GM19397 (cell line): Measurements from ENCODE around the gene PRKCH.
"Not testable (repeated sequence)": the region's sequence is repeated elsewhere in the genome, so short reads cannot be mapped to it uniquely, and the experiment has no call there.

Source experiments
- ATAC-seq: cut with Tn5 transposase; IDR thresholded peaks from one replicate; pipeline ENCODE4 v1.9.1; 2021; ENCODE audit warnings: mild to moderate bottlenecking, moderate library complexity; ENCODE audit not compliant: unreplicated experiment

Gene PRKCH

DNA sequence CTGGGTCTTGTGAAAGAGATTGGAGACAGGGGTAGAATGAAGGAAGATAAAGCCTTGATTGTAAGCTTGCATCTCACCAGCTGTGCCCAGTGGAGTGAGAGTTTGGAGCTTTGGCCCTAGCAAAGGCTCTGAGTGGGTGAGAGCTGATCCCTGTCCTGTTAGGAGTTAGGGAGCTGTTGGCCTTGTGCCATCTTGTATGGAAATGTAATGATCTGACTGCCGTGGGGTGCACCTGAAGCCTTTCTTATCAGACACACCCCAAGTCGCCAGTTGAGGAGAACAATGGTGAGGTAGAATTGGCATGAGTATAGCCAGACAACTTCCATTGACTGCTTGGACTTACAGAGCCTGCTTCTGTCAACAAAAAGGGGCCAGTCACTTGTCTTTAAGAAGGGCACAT lies 130.1 kb downstream of the PRKCH start:
- ATAC-seq: no peak

- ATAC-seq: no peak
These were observed 130.6 kb downstream of the PRKCH start for GRCh38 chr14:61451891-61452400.

- ATAC-seq: no peak
These were observed 131.1 kb downstream of the PRKCH start for GRCh38 chr14:61452452-61452851.

DNA sequence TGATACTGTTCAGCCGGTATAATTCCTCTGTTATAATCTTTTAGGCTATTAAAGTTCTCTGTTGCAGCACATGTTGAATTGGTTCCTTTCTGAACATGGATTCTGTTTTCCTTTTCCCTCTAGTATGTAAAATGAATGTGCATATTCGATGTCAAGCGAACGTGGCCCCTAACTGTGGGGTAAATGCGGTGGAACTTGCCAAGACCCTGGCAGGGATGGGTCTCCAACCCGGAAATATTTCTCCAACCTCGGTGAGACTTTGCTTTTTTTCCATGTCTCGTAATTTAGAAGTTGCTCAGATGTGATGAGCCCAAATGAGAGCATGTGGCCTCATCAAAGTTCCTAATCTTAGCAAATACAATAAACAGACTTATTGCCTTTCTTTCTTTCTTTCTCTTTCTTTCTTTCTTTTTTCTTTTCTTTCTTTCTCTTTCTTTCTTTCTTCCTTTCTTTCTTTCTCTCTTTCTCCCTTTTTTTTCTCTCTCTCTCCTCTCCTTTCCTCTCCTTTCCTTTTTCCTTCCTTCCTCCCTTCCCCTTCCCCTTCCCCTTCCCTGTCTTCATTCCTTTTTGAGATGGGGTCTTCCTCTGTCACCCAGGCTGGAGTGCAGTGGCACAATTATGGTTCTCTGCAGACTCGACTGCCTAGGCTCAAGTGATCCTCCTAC lies 131.9 kb downstream of the PRKCH start:
- ATAC-seq: no peak

DNA sequence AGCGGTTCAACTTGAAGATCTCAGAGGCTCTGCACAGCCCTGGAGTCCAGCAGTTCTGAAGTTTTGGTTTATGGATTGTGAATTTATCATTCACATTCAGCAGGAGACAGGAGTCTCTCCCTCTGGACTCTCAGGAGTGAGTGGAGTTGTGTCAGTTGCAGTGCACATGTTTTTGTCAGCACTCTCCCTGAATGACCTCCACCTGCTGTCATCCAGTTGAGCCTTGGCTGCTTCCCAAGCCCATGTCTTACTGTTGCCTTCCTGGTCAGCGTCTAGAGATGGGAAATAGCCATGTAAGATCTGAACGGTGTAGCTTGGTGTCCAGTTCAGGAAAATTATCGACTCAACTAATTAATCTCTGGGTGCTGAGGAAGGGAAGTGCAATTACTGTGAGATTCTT lies 133.2 kb downstream of the PRKCH start:
- ATAC-seq: no peak

DNA sequence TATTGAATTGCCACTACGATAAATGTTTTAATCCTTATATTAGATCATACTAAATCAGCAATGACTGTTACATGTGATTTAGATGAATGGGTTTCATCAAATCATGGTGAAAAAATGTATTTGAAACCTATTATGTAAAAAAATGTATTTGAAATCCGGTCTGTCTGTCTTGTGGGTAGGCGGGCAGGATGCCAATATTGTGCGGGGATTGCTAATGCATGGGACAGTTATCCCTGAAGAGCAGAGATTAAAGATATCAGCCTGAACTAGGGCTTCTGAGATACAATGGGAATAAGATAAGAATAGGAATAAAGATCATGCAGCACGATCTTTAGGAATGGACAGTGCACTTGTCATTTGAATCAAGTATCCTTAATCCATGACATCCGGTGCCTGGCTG lies 134.0 kb downstream of the PRKCH start:
- ATAC-seq: no peak

GRCh38 chr14:61456720-61457119 lies 135.3 kb downstream of the PRKCH start:
- ATAC-seq: peak; percentile 65

GRCh38 chr14:61458766-61459165 lies 137.4 kb downstream of the PRKCH start:
- no peak for ATAC-seq

DNA sequence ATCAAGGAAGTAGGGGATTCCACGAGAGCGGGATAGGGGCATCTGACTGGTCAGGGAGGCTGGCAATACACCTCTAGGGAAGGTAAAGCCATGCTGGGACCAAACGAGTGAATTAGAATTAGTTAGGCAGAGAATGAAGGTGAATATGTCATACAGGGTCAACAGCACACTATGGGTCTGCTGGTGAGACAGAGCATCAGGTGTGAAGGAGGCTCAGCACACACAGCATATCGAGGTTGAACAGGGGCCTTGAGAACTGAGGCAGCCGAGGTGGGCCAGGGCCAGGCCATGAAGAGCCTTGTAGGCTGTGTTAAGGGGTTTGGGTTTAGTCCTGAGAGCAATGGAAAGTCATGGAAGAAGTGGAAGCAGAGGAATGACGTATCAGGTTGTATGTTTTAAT lies 137.8 kb downstream of the PRKCH start:
- ATAC-seq: no peak

DNA sequence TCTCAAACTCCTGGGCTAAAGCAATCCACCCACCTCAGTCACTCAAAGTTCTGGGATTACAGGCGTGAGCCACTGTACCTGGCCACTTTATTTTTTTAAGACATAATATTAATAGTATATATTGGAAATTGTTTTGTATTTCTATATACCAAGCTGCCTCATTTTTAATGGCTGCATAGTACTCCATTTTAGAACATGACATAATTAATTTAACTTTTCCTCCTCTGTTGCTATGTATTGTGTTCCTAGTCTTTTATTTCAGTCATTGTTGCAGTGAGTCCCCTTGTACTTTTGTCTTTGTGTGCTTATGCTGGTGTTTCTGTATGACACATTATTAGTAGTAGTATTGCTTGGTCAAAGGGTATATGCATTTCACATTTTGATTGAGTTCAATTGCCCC lies 138.7 kb downstream of the PRKCH start:
- no peak for ATAC-seq

- ATAC-seq: no peak
These were observed 139.6 kb downstream of the PRKCH start for GRCh38 chr14:61460718-61461611.

- ATAC-seq: no peak
These were observed 140.5 kb downstream of the PRKCH start for GRCh38 chr14:61461808-61462275.

DNA sequence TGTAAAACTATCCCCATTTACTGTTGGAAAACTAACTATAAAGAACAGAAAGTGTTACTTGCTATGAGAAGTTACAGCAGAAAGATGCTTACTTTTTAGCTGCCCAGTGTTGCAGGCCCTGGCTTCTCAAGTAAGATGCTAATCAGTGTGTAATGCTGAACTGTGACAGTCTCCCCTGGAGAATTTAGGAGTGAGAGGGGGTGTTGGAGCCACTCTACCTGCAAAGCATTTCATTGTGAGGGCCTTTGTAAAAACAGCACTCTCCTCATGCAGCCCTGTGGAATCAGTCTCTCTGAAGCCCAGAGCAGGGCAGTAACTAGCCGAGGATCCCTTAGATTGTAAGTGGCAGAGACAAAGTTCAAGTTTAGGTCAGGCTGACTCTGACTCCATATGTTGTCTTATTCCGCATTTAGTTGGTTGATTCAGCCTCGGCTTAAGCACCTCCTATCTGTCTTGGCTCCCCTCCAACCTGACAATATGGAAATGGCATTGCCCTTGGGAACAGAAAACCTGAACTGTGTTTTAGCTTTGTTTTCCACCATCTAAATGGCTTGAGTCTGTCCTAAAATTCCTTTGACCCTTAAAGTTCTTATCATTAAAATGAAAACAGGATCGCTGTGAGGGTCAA lies 141.3 kb downstream of the PRKCH start:
- ATAC-seq: no peak

DNA sequence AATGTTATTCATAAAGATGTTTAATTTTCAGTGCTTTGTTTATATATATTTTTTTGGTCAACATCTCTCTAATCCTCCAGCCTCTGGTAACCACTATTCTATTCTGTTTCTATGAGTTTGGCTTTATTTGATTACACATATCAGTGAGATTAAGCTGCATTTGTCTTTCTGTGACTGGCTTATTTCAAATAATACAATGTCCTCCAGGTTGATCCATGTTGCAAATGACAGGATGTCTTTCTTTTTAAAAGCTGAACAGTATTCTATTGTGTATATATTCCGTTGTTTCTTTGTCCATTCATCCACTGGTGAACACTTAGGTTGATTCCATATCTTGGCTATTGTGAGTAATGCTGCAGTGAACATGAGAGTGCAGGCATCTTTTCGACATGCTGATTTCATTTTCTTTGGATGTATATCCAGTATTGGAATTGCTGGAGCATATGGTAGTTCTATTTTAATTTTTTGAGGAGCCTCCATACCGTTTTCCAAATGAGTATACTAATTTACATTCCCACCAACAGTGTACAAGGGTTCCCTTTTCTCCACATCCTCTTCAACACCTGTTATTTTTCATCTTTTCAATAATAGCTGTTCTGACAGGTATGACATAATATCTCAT lies 142.4 kb downstream of the PRKCH start:
- no peak for ATAC-seq

GRCh38 chr14:61464539-61465320 lies 143.4 kb downstream of the PRKCH start:
- not testable (repeated sequence) for ATAC-seq

GRCh38 chr14:61466249-61466904 lies 145.0 kb downstream of the PRKCH start:
- ATAC-seq: no peak

GRCh38 chr14:61466905-61467280 lies 145.5 kb downstream of the PRKCH start:
- no peak for ATAC-seq

DNA sequence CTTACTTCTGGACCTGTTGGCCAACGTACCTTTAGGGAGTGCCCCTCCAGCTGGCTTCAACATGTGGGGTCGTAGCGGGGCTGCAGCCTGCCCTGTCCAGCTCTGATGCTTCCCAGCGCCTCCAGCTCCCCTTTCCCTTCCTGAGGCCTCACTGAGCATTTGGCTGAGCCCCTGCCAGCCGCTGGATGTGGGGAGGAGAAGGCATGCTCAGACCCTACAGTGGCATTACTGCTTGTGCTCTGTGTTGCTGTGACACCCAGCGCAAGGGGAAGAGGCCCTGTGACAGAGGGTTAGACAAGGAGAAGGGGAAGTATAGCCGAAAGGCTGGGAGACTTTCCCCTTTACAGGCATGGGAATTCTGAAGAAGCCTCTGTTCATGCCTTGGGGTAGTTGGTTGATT lies 145.9 kb downstream of the PRKCH start:
- no peak for ATAC-seq

DNA sequence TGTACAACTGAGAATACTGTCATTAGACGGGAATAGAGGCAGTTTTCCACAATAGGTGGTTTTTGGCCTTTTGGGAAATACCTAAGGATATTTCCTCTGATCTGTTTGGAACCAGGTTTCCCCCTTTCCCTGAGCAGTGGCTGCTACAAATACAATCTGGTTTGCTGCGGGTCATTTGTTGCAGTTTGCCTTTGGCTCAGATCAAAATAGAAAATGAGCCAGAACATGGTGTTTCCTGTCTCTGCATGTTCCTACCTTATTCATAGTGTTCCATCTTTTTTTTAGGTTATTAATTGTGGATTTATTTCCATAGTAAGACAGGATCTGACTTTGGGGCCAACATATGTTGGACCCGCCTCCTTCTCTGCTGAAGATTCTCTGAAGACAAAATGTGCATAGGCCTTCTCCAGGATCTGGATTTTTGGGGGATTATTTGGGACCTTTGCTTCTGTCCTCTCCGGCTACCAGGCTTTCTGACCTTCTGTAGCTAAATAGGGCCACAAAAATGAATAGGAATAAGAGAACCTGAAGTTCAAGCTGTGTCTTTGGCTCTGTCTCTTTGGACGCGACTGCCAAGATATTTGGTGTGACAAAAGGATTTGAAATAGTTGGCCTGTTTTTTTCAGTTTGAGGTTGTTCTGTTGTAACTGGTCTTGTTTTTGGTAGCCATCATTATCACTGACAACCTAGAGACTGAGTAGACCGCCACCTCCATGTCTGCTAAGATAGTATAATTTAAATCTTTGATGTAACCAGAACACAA lies 146.9 kb downstream of the PRKCH start:
- ATAC-seq: no peak
